Osteocyte (in vitro differentiated cells): Measurements from ENCODE around the gene NOC2L. TPM values are rescaled to one million over a fixed set of nuclear protein-coding genes. Genes with fewer than 3 reads are reported as not detected.

Experiments used
- DNase-seq: peaks from one replicate; pipeline ENCODE4 v3.0.0; 2021; ENCODE audit warnings: mixed read lengths; ENCODE audit not compliant: unreplicated experiment; ENCODE audit errors: extremely low spot score
- H3K27ac Mint-ChIP-seq: one replicate; pipeline ENCODE4 v1.8.0; 2021; ENCODE audit warnings: mild to moderate bottlenecking, mixed read lengths; ENCODE audit not compliant: unreplicated experiment
- H3K27me3 Mint-ChIP-seq: one replicate; pipeline ENCODE4 v1.8.0; 2021; ENCODE audit warnings: mixed read lengths; ENCODE audit not compliant: unreplicated experiment
- H3K36me3 Mint-ChIP-seq: one replicate; pipeline ENCODE4 v1.8.0; 2021; ENCODE audit warnings: mixed read lengths; ENCODE audit not compliant: unreplicated experiment
- H3K4me1 Mint-ChIP-seq: one replicate; pipeline ENCODE4 v1.8.0; 2021; ENCODE audit warnings: mixed read lengths; ENCODE audit not compliant: unreplicated experiment
- H3K4me3 Mint-ChIP-seq: one replicate; pipeline ENCODE4 v1.8.0; 2021; ENCODE audit warnings: mild to moderate bottlenecking, moderate library complexity, mixed read lengths; ENCODE audit not compliant: unreplicated experiment
- H3K9me3 Mint-ChIP-seq: one replicate; pipeline ENCODE4 v1.8.0; 2021; ENCODE audit warnings: mixed read lengths; ENCODE audit not compliant: unreplicated experiment
- CTCF ChIP-seq: fragments of 200-600 bp; sonication (generic); IDR thresholded peaks from 2 replicates; pipeline ENCODE4 v1.5.0; 2021; ENCODE audit warnings: antibody characterized with exemption, mild to moderate bottlenecking, moderate library complexity
- total RNA-seq: library from RNA; stranded (reverse); gene quantifications from 2 replicates; pipeline ENCODE4 v1.2.1, GENCODE V29; 2021

Gene NOC2L
- total RNA-seq, 1 donor from 2014 or later, result 60.5 TPM

GRCh38 chr1:897226-897625 lies 61.8 kb downstream of the NOC2L start:
- peaks cover 63% of the 10 kb centered on the region for H3K27me3 Mint-ChIP-seq
- H3K4me3 Mint-ChIP-seq, result no peak overlapping the region
- no peak for DNase-seq
- no peaks in the 10 kb centered on the region for H3K9me3 Mint-ChIP-seq
- TF ChIP-seq CTCF, result no peak
- H3K4me1 Mint-ChIP-seq, result no peaks in the 10 kb centered on the region
- H3K36me3 Mint-ChIP-seq, result no peaks in the 10 kb centered on the region
- H3K27ac Mint-ChIP-seq, result no peak overlapping the region

Other genes starting within 250 kb of the NOC2L start
- gene SAMD11, start 35.3 kb downstream of the NOC2L start, total RNA-seq, result 16.6 and 19.5 TPM in 2 replicates
- 26.6 and 31.7 TPM in 2 replicates for gene KLHL17, start 1.3 kb upstream of the NOC2L start, total RNA-seq
- gene PLEKHN1, start 7.2 kb upstream of the NOC2L start, total RNA-seq, result 0.21 TPM in 2 replicates
- 0.13 TPM in 1 of 2 replicates, not detected in the other for gene PERM1, start 22.8 kb upstream of the NOC2L start, total RNA-seq
- 75.0 and 79.2 TPM in 2 replicates for gene HES4, start 40.8 kb upstream of the NOC2L start, total RNA-seq
- gene ISG15, start 54.2 kb upstream of the NOC2L start, total RNA-seq, result 29.3 and 30.6 TPM in 2 replicates
- 175 and 191 TPM in 2 replicates for gene AGRN, start 60.9 kb upstream of the NOC2L start, total RNA-seq
- gene RNF223, start 115.0 kb upstream of the NOC2L start, total RNA-seq, result not detected in 2 replicates
- 16.9 and 17.9 TPM in 2 replicates for gene C1orf159, start 156.8 kb upstream of the NOC2L start, total RNA-seq
- not detected in 2 replicates for gene TTLL10, start 214.6 kb upstream of the NOC2L start, total RNA-seq
- not detected in 2 replicates for gene TNFRSF18, start 247.3 kb upstream of the NOC2L start, total RNA-seq